ENCODE data around the gene CTXN1.

CTXN1 gene

DNA sequence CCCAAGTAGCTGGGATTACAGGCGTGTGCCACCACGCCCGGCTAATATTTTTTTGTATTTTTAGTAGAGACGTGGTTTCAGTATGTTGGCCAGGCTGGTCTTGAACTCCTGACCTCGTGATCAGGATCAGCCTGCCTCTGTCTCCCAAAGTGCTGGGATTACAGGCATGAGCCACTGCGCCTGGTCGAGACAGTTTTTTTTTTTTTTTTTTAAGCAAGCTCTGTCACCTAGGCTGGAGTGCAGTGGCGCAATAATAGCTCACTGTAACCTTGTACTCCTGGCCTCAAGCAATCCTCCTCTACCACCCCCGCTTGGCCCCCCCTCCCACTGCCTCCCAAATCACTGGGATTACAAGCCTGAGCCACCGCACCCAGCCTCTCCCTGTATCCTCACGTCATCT lies 28.6 kb downstream of the CTXN1 start:
- no peak for DNase-seq

DNA sequence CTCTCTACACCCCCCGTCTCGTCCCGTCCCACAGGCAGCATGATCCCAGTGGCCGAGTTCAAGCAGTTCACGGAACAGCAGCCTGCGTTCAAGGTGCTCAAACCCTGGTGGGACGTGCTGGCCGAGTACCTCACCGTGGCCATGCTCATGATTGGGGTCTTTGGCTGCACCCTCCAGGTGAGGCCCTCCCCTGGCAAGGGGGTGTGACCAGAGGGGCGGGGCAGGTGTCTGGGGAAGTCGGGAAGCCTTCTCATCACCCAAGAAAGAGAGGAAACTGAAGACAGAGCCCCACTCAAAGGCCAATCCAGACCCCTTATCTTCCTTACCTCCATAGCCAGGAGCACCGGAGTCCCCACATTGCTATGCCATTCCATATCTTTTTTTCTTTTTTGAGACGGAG lies 30.4 kb downstream of the CTXN1 start:
- DNase-seq, result no peak

DNA sequence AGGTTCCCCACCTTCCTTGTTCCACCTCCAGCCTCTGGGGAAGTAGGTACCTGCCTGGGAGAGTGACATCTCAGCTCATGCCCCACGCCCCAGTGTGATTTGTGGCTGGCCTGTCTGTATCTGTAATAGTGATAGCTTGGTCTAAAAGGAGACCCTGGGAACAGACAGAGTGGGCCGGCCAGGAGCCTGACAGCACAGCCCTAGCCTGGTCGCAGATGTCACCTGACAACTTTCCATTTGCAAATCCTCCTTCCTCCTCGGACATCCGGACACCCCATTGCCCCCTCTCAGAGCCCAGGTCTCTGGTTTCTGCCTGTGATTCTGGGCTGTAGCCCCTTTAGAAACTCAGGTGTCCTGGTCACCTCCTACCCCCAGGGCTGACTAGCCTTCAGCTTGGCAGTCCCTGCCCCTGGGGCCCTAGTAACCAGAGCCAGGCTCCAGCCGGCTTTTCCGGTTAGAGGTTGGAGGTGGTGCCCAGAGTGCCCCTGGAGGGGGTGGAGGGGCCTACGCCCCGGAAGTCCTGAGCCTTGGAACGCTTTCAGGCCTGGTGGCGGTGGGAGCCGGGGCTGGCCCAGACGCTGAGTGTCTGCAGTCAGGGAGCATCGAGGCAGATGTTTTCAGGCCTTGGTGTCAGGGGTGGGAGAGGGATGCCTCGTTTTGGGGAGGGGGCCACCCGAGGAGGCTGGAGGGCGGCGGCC lies 31.2 kb downstream of the CTXN1 start:
- peak; percentile 64 for DNase-seq

DNA sequence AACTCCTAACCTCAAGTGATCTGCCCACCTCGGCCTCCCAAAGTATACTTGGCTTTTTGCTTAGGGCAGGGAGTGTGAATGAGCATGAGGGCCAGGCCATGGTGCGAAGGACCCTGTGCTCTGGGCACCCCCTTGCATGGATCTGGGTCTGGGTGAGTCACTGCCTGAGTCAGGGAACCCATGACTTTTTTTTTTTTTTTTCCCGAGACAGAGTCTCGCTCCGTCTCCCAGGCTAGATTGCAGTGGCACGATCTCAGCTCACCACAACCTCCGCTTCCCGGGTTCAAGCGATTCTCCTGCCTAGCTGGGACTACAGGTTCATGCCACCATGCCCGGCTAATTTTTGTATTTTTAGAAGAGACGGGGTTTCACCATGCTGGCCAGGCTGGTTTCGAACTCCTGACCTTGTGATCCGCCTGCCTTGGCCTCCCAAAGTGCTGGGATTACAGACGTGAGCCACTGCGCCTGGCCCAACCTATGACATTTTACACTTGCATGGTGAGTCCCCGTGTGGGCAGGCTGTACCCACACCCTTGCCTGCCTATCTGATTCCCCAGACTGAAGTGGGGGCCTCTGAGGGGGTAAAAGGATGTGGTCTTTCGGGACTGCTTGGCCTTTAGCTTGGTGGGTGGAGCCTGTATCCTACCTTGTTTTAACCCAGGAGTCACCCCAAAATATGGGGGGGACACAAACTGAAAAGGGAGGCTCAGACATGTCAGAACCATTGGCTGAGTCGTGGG lies 32.4 kb downstream of the CTXN1 start:
- peak; percentile 66 for DNase-seq

DNA sequence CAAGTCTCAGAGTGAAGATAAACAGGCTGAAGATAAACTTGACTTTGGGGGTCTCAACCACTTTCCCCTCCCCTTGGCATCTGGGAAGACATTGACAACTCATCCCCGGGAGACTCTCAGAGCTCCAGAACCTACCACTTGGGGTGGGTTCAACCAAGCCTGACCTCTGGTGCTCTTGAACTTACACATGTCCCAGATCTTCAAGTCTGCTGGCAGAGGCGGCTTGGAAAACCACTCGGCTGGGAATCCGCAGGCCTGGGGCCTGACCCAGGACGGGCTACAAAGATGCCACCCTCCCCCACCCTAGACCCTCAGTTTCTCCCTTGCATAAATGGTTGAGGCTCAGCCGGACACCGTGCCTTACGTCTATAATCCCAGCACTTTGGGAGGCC lies 37.1 kb downstream of the CTXN1 start:
- DNase-seq, result peak; percentile 51

DNA sequence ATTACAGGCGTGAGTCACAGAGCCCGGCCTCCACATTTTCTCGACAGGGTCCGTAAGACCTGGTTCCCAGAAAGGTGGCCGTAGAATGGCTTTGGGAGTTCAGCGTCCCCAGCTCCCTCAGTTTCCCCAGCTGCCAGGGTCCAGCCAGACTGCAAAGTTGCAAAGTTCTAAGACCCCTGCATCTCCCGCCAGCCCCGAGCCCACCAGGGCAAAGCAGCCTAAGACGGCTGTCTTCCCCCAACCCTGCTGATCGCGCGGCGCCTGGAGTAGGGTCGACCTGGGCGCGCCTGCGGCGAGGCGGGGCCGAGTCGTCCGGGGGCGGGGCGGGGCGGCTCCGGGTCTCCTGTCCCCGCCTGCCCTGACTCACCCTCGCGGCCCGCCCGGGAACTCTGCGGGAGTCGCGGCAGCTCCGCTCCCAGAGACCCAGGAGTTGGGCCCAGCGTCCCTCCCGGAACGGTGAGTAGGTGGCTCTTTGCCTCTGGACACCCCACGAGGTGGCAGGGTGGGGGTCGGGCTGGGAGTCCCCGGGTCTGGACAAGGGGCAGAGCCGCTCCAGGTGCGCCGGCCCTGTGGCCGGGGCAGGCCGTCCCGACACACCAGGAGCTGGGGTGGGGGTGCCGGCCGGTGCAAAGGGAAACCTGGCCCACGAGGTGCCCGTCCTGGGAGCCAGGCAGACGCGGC lies 37.6 kb downstream of the CTXN1 start, which contains the start of gene LRRC8E:
LRRC8E (plus strand) TSS at position 366 of the 681 bp plus-strand sequence. CDS start 7,094 bp downstream, outside the sequence.
- DNase-seq, result peak; percentile 94

DNA sequence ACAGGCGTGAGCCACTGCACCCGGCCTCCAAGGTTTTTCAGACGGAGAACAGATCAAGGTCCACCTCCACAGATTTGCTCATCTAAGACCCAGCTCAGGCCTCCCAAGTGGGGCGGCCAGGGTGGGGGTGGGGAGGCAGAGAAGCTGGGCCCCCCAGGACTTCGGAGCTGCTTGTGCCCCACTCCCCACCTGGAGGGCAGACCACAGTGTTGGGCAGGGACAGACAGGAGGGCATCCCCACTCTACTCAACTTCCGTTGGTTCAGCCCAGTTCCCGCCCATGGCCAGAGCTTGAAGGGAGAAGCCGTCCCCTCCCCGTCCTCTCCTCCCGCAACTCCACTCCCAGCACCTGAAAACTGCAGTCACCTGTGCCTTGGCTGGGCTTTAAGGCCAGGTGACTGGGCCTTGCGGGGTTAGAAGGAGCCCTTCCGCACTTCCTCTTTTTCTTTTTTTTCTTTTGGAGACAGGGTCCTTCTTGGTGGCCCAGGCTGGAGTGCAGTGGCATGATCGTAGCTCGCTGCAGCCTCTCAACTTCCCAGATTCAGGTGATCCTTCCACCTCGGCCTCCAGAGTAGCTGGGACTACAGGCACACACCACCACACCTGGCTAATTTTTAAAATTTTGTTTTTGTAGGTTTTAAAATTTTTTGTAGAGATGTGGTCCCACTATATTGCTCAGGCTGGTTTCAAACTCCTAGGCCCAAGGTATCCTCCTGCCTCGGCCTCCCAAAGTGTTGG lies 38.4 kb downstream of the CTXN1 start:
- no peak for DNase-seq

DNA sequence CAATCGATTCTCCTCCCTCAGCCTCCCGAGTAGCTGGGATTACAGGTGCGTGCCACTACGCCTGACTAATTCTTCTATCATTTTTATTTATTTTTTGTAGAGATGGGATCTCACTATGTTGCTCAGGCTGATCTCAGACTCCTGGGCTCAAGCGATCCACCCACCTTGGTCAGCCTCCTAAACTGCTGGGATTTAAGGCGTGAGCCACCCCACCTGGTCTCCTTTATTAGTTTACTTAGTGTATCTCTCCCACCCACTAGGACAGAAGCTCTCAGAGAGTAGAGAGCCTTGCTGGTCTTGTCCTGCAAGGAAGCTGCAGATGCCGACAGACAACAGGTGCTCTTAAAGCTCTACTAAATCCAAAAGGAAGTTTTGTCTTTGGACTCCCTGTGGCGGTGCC lies 40.1 kb downstream of the CTXN1 start:
- DNase-seq, result no peak

DNA sequence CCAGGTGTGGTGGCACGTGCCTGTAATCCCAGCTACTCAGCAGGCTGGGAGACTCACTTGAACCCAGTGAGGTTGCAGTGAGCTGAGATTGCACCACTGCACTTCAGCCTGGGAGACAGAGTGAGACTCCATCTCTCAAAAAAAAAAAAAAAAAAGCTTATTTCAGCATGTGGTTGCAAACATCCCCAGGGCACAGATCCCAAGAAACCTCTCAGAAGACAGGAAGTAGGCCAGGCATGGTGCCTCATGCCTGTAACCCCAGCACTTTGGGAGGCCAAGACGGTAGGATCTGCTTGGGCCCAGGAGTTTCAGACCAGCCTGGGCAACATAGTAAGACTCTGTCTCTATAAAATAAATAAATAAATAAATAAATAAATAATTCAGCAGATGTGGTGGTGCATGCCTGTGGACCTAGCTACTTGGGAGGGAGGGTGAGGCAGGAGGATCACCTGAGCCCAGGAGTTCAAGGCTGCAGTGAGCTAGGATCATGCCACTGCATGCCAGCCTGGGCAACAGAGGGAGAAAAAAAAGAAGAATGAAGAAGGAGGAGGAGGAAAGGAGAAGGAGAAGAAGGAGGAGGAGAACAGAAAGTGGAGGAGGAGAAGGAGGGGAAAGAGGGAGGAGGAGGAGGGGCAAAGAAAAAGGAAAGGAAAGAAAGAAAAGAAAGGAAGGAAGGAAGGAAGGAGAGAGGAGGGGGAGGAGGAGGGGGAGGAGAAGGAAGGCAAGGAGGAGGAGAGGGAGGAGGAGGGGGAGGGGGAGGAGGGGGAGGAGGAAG lies 42.0 kb downstream of the CTXN1 start:
- peak; percentile 50 for DNase-seq

DNA sequence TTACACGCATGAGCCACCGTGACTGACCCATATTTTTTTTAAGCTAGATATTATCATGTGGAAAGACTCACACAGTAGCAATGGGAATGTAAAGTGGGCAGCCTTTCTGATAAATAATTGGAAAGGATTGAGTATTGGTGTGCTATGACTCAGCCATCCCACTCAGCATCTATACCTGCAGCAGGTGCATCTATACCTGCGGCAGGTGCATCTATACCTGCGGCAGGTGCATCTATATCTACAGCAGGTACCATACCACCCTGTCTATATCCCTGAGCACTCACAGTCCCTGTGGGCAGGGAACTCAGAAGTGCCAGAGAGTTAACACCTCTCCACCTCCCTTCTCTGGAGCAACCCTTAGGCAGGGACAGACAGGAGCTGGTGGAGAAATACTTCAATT lies 42.8 kb downstream of the CTXN1 start:
- DNase-seq, result no peak

DNA sequence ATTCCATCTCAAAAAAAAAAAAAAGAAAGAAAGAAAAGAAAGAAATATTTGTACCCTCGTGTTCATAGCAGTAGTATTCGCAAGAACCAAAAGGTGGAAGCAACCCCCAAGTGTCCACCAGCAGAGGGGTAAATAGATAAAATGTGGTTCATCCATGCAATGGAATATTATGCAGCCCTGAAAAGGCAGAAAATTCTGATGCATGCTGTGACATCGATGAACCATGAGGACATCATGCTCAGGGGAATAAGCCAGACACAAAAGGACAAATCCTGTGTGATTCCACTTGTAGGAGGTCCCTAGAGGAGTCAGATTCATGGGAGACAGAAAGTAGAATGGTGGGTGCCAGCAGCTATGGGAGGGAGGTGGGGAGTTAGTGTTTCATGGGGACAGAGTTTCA lies 44.0 kb downstream of the CTXN1 start:
- no peak for DNase-seq

DNA sequence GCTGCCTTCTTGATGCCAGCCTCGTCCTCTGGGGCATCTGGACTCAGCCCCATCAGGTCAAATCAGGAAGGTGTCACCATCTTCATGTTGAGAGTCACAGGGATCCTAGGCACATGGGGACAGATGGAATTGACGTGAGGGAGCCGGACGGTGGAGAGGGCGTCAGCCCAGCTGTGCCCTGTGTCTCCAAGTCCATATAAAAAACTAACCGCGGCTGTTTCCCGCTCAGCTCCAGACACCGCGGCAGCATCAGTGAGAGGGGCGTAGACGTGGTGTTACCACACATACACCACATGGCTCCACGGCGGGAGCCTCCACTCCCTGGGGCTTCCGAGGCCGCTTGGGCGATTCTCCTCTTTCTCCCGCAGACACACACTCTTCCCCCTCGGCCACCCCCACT lies 46.1 kb downstream of the CTXN1 start:
- DNase-seq, result no peak

DNA sequence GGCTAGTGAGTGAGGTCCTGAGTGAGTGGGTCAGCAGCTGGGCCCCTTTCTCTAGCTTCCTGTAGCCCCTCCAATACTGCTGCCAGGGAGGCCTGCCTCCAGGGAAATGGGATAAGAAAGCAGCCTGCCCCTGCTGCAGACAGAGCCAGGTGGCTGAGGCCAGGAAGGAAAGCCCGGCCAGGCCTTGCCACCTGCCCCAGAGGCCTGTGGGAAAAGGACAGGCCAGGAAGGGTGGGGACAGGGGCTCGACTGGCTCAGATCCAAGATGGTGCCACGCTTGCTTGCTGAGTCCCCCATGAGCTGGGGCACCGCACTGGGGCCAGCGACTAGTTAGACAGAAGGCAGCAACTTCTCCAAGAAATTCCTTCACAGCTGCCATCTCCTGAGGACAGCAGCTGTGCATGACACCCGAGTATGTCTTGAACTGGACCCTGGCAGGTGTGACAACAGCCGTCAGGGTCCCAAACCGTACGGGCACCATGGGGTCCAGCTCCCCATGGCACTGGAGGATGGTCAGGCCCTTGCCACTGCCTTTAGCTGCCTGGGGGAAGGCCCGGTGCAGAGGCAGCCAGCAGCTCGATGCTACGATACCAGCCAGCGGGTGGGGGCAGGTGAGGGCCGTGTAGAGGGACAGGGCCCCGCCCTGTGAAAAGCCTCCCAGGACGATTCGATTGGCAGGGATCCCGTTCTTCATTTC lies 46.7 kb downstream of the CTXN1 start:
- no peak for DNase-seq

DNA sequence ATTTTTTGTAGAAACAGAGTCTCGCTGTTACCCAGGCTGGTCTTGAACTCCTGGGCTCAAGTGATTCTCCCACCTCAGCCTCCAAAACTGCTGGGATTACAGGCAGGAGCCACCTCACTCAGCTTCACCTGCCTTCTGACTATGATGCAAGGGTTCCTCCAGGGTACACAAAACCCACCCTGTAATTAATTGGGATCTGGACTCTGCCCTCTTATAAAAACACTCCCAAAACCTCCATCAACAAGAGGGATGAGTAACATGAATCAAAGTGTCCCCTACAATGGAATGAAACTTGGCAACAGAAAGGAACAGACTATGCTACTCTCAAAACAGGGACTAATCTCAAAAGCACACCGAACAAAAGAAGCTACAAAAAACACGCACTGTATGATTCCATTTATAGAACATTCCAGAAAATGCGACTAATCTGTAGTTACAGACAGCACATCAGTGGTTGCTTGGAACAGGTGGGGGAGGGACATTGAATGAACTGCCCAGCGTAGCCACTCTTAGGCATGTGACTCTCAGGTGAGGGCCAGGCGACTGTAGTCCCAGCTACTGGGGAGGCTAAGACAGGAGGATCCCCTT lies 48.6 kb downstream of the CTXN1 start:
- DNase-seq, result no peak

DNA sequence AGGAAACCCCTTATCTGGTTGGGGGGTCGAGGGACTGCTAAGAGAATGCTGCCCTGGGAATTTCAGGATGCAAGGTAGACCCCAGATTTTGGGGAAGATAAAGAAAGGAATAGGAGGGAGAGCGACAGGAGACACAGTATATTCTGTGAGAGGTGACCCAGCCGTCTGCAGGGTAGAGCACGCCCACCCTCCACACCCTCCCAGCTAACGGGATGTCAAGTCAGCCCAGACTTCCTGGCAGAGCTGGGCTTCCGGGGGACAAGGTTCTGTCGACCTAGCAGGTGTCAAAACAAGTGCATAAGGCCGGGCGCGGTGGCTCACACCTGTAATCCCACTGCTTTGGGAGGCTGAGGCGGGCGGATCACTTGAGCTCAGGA lies 51.0 kb downstream of the CTXN1 start:
- DNase-seq, result no peak

Data from islet precursor cell (in vitro differentiated cells).